Muscle of leg (tissue), 11 donors: ENCODE results near the gene TKFC. TPM values are rescaled to one million over a fixed set of nuclear protein-coding genes. Genes with fewer than 3 reads are reported as not detected.
"Not testable (repeated sequence)": the region's sequence is repeated elsewhere in the genome, so short reads cannot be mapped to it uniquely, and the experiment has no call there.

Experiments
- DNase-seq: peaks from one replicate; pipeline ENCODE4 v3.0.0; 2013
- H3K27ac ChIP-seq: one replicate; pipeline ENCODE4 v1.5.1; 2013; ENCODE audit warnings: mild to moderate bottlenecking, low read length, control low read depth
- H3K27me3 ChIP-seq: one replicate; pipeline ENCODE4 v1.6.1; 2013; ENCODE audit warnings: low read length; ENCODE audit not compliant: control insufficient read depth, insufficient read depth
- H3K36me3 ChIP-seq: one replicate; pipeline ENCODE4 v1.6.1; 2013; ENCODE audit warnings: low read length; ENCODE audit not compliant: control insufficient read depth, insufficient read depth
- H3K4me1 ChIP-seq: one replicate; pipeline ENCODE4 v1.6.1; 2013; ENCODE audit warnings: low read length; ENCODE audit not compliant: control insufficient read depth, insufficient read depth
- H3K4me3 ChIP-seq: one replicate; pipeline ENCODE4 v1.5.1; 2013; ENCODE audit warnings: low read length, control low read depth
- H3K9me3 ChIP-seq: replicated peaks from 2 replicates; pipeline ENCODE4 v1.6.1; 2013; ENCODE audit warnings: low read depth, low read length; ENCODE audit not compliant: control insufficient read depth
- WGBS: methylation state at CpG from one replicate; pipeline ENCODE4 v1.1.5; 2013; ENCODE audit warnings: missing lambda C conversion rate; ENCODE audit not compliant: insufficient coverage; 5-methylcytosine and 5-hydroxymethylcytosine counted together
- polyA plus RNA-seq, 8 donors: library from polyadenylated mRNA; unstranded; fragments of 120-200 nt; gene quantifications; one replicate each; pipeline versions ENCODE4 v1.2.1 to v1.2.3, GENCODE V29; 2013; ENCODE audit warnings: inconsistent platforms in 1 of 8, low replicate concordance in 1 of 8; ENCODE audit not compliant: insufficient read length in 8 of 8, insufficient read depth in 1 of 8
- total RNA-seq: library from RNA; stranded (reverse); fragments of 120-200 nt; gene quantifications from one replicate; pipeline ENCODE4 v1.2.4, GENCODE V29; 2013

Gene TKFC
- total and polyA plus RNA-seq, 9 donors: 13.3 to 32.3 (median 18.2) TPM

DNA sequence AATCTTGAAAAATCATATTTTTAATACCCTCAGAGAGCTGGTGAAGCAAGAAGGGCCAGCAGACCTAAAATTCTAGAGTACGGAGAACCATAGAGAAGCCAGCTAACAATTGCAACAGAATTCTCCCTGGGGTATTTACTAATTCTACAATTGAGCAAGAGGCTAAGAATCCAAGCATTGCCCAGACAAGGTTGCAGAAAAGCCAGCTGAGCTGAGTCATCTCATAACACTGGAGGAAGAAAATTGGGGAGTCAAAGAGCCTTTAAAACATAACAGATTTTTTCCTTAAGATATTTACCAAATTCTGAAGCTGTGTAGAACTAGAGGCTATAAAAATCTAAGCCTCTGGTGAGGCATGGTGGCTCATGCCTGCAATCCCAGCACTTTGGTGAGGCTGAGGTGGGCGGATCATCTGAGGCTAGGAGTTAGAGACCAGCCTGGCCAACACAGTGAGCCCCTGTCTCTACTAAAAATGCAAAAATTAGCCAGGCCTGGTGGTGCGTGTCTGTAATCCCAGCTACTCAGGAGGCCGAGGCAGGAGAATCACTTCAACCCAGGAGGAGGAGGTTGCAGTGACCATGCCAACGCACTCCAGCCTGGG lies 45.8 kb downstream of the TKFC start:
- WGBS: 80% methylated on average over 1 of the region's 5 CpGs
- H3K27ac ChIP-seq: no peak overlapping the region
- peak; percentile 70 for DNase-seq
- no peaks in the 10 kb centered on the region for H3K9me3 ChIP-seq
- peaks cover 3% of the 10 kb centered on the region for H3K36me3 ChIP-seq
- H3K4me3 ChIP-seq: no peak overlapping the region
- H3K27me3 ChIP-seq: no peaks in the 10 kb centered on the region
- no peaks in the 10 kb centered on the region for H3K4me1 ChIP-seq

- H3K36me3 ChIP-seq: peaks cover 3% of the 10 kb centered on the region
- 95% methylated on average over 2 of the region's 9 CpGs for WGBS
- no peaks in the 10 kb centered on the region for H3K27me3 ChIP-seq
- no peaks in the 10 kb centered on the region for H3K9me3 ChIP-seq
- DNase-seq: no peak
- H3K4me1 ChIP-seq: no peaks in the 10 kb centered on the region
- H3K4me3 ChIP-seq: no peak overlapping the region
- no peak overlapping the region for H3K27ac ChIP-seq
Observed at GRCh38 chr11:61380884-61381283, 47.9 kb downstream of the TKFC start.

GRCh38 chr11:61383859-61384258 lies 50.8 kb downstream of the TKFC start:
- H3K27ac ChIP-seq, H3K4me3 ChIP-seq, H3K9me3 ChIP-seq, H3K36me3 ChIP-seq, DNase-seq, H3K4me1 ChIP-seq, H3K27me3 ChIP-seq: not testable (repeated sequence)
- WGBS: 92% methylated on average over 5 of the region's 5 CpGs

DNA sequence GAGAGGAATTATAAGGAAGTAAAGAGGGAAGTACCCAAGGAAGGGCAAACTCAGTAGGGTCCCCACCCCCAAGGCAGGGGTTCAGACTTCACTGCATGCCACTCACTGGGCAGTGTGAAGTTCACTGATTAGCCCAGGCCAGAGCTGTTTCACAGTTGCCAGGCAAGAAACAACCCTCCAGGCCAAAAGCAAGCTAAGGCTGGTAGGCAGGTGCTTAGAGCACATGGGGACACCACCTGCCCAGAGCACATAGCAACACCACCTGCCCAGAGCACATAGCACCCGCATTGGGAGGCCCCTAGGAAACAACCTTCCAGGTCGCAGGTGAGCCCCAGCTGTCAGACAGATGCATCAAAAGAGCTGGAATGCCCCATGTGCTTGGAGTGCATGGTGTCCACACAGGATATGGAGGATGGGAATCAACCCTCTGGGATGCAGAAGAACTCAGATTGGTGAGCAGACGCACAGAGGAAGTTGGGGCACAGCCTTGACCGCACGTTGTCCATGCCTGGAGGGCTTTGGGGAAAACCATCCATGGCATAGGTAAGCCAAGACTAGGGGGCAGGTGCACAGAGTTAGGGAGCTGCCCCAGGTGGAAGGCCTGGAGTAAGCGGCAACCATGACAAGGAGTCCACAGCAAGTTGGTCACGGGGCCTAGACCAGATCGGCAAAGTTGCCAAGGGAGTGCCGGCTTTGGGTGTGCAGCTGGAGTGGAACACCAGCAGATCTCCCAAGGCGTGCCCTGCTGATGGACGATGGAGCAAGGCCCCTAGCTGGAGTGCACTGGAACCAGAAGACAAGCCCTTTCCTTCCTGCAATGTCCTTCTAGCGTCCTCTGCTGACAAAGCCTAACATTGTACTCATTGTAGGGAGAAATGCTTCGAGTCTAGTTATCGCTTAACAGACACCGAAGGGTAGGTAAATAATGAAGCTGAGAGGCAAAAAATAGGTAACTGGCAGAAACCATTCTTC lies 51.5 kb downstream of the TKFC start:
- DNase-seq: no peak
- 85% methylated on average over 10 of the region's 15 CpGs for WGBS
- H3K4me3 ChIP-seq: no peak overlapping the region
- H3K36me3 ChIP-seq: no peaks in the 10 kb centered on the region
- no peaks in the 10 kb centered on the region for H3K9me3 ChIP-seq
- H3K27ac ChIP-seq: no peak overlapping the region
- H3K4me1 ChIP-seq: no peaks in the 10 kb centered on the region
- no peaks in the 10 kb centered on the region for H3K27me3 ChIP-seq

- DNase-seq: no peak
- peaks cover 12% of the 10 kb centered on the region for H3K4me1 ChIP-seq
- H3K27me3 ChIP-seq: no peaks in the 10 kb centered on the region
- H3K9me3 ChIP-seq: peaks cover 4% of the 10 kb centered on the region
- H3K36me3 ChIP-seq: peaks cover 7% of the 10 kb centered on the region
- H3K27ac ChIP-seq: no peak overlapping the region
- WGBS: 50% methylated on average over 1 of the region's 1 CpG
- H3K4me3 ChIP-seq: no peak overlapping the region
Observed at GRCh38 chr11:61390161-61390560, 57.1 kb downstream of the TKFC start.

DNA sequence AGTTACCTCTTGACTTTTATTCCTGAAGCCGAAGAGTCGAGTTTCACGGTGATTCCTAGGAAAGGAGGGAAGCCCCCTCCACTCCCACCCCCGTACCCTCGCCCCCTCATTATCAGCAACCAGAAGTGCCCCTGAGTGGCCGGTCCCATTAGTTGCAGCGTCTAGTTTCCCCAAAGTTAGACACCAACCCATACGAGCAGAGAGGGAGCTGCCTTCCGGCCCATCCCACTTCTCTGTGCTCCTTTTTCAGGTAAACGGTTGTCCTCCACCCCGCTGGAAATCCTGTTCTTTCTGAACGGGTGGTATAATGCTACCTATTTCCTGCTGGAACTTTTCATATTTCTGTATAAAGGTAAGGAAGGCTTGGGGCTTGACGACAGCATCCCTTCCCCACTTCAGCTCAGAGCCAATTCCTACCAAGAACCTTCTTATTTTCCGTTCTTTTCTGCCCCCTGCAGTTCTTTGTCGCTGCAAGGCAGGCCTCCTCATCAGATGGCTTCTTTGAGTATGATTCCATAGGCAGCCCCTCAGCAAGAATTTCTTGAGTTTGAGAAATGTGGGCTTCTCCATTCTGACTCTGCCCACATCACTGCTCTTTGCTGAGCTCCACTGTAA lies 60.1 kb downstream of the TKFC start:
- H3K4me1 ChIP-seq: peaks cover 12% of the 10 kb centered on the region
- H3K36me3 ChIP-seq: peaks cover 19% of the 10 kb centered on the region
- peak overlapping the region; percentile 77 for H3K27ac ChIP-seq
- DNase-seq: peak; percentile 24
- WGBS: 0% methylated on average over 4 of the region's 15 CpGs
- H3K9me3 ChIP-seq: peaks cover 4% of the 10 kb centered on the region
- peak overlapping the region; percentile 95 for H3K4me3 ChIP-seq
- H3K27me3 ChIP-seq: no peaks in the 10 kb centered on the region

Other genes starting within 250 kb of the TKFC start
- gene CD5, start 230.7 kb upstream of the TKFC start, total RNA-seq: 0.04 TPM
- gene CD5, start 230.7 kb upstream of the TKFC start, polyA plus RNA-seq: under 1 TPM; 0.08 to 0.19 (median 0.10) TPM
- gene VPS37C, start 171.8 kb upstream of the TKFC start, total RNA-seq: 10.0 TPM
- 10 to 100 TPM; 14.4 to 19.8 (median 18.0) TPM for gene VPS37C, start 171.8 kb upstream of the TKFC start, polyA plus RNA-seq
- gene PGA3, start 129.7 kb upstream of the TKFC start, total RNA-seq: 1.2 TPM
- gene PGA3, start 129.7 kb upstream of the TKFC start, polyA plus RNA-seq: 1 to 10 TPM in 2 of 8 donors, under 1 TPM in 5, not detected in 1; 0.21 to 1.3 (median 0.82) TPM
- 1.7 TPM for gene PGA4, start 110.9 kb upstream of the TKFC start, total RNA-seq
- gene PGA4, start 110.9 kb upstream of the TKFC start, polyA plus RNA-seq: 1 to 10 TPM in 6 of 8 donors, under 1 TPM in 2; 0.66 to 4.4 (median 1.7) TPM
- gene PGA5, start 92.1 kb upstream of the TKFC start, total RNA-seq: 0.27 TPM
- 1 to 10 TPM in 7 of 8 donors, not detected in 1; 1.0 to 2.1 (median 1.1) TPM for gene PGA5, start 92.1 kb upstream of the TKFC start, polyA plus RNA-seq
- gene VWCE, start 37.9 kb upstream of the TKFC start, total RNA-seq: 3.4 TPM
- 10 to 100 TPM in 1 of 8 donors, 1 to 10 TPM in 7; 3.3 to 10.2 (median 6.1) TPM for gene VWCE, start 37.9 kb upstream of the TKFC start, polyA plus RNA-seq
- 208 TPM for gene DDB1, start 123 bp upstream of the TKFC start, total RNA-seq
- 100 to 1,000 TPM; 174 to 240 (median 219) TPM for gene DDB1, start 123 bp upstream of the TKFC start, polyA plus RNA-seq
- gene CYB561A3, start 28.7 kb downstream of the TKFC start, total RNA-seq: 8.8 TPM
- gene CYB561A3, start 28.7 kb downstream of the TKFC start, polyA plus RNA-seq: 10 to 100 TPM; 14.9 to 21.3 (median 16.8) TPM
- 15.8 TPM for gene TMEM138, start 29.1 kb downstream of the TKFC start, total RNA-seq
- gene TMEM138, start 29.1 kb downstream of the TKFC start, polyA plus RNA-seq: 10 to 100 TPM; 14.4 to 25.1 (median 20.4) TPM
- 14.2 TPM for gene TMEM216, start 59.4 kb downstream of the TKFC start, total RNA-seq
- 10 to 100 TPM; 12.4 to 20.7 (median 16.9) TPM for gene TMEM216, start 59.4 kb downstream of the TKFC start, polyA plus RNA-seq
- gene CPSF7, start 96.7 kb downstream of the TKFC start, total RNA-seq: 27.8 TPM
- gene CPSF7, start 96.7 kb downstream of the TKFC start, polyA plus RNA-seq: 10 to 100 TPM; 59.9 to 75.9 (median 66.2) TPM
- 28.0 TPM for gene SDHAF2, start 96.9 kb downstream of the TKFC start, total RNA-seq
- 10 to 100 TPM; 25.2 to 40.2 (median 35.3) TPM for gene SDHAF2, start 96.9 kb downstream of the TKFC start, polyA plus RNA-seq
- 0.13 TPM for gene LRRC10B, start 175.5 kb downstream of the TKFC start, total RNA-seq
- gene LRRC10B, start 175.5 kb downstream of the TKFC start, polyA plus RNA-seq: under 1 TPM in 7 of 8 donors, not detected in 1; 0.08 to 0.52 (median 0.18) TPM
- 0.93 TPM for gene SYT7, start 247.8 kb downstream of the TKFC start, total RNA-seq
- gene SYT7, start 247.8 kb downstream of the TKFC start, polyA plus RNA-seq: 1 to 10 TPM; 2.1 to 2.8 (median 2.4) TPM